Stimulated activated CD4-positive, alpha-beta T cell treated with anti-CD3 and anti-CD28 coated beads, Interleukin-1b, Interleukin-23, amount 100 ng/mL, for 1 hour (primary cell): ENCODE results near the gene AP3B2.
A peak's percentile ranks its signal among the peaks of the same experiment; 100 is the strongest.

Experiments used
- DNase-seq, 2 donors: peaks; one replicate each; pipeline ENCODE4 v3.0.0-alpha.2; 2020; ENCODE audit warnings: low read depth in 2 of 2

Gene AP3B2

DNA sequence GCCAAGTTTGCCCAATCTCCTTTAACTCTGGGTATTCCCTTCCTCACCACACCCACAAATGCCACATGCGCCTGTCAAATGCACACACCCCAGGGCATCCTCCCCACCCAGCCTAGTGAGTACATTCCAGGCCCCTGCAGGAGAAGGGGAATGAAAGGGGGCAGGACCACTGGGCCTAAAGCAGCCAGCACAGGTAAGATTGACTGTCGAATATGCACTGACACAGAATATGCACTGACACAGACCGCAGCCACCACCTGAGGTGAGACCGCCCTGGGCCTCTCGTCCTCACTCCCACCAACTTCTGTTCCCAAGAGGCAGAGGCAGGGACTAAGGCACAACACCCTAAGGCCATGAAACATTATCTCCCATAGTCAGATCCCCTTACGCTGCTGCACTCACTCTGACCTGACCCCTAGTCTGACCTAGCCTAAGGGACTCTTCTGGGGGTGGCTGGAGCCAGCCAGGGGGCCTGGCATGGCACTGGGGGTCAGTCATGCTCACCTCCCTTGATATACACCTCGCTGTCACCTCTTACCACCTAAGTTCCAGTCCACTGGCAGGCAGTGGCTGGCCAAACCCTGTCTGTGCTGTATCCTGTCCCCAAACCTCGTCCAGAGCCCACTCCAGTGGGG lies 10.8 kb downstream of the AP3B2 start:
- DNase-seq, result no peak

DNA sequence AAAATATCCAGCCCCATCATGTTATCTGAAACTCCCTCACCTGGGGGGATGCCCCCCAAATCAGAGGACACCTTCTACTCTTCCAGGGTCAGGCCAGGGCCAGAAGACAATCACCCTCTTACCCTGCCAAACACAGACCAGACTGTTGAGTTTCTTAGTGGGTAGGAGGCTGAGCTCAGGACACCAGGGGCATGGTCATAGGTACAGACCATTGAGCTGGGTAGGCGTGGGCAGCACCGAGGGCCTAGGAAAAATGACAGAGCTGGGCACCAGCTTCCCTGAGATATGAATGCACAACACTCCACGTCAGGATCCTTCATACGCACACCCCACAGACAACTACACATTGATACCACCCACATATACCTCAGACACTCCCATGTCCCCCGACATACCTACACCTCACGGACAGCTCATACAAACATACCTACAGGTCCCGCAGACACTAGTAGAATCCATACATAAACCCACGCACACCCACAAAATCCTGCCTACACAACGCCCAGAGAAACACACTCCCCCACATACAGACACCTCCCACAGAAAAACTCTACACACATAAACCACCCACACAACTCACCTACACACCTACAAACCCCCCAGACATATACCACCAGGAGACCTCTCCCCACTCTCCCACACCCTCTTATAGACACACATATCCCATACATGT lies 11.8 kb downstream of the AP3B2 start:
- no peak for DNase-seq

- no peak for DNase-seq
These were observed 17.5 kb downstream of the AP3B2 start for GRCh38 chr15:82692171-82692570.

DNA sequence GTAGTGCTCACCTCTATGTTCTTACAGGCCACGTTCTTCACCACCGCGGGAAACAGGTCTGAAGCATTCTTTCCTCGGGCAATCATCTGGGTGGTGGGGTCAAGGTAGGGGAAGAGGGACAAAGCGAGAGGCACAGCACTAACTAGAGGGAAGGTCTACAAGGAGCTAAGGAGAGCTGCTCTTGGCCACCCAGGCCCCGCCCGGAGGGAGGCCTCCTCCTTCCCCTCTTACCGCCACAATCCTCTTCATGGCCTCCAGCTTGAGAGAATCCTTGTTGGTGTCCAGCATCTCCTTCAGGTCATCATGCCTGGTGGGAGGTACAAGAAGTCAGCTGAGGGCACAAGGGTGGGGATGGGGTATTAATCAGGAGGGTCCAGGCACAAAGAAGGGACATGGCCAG lies 20.5 kb downstream of the AP3B2 start:
- no peak for DNase-seq

DNA sequence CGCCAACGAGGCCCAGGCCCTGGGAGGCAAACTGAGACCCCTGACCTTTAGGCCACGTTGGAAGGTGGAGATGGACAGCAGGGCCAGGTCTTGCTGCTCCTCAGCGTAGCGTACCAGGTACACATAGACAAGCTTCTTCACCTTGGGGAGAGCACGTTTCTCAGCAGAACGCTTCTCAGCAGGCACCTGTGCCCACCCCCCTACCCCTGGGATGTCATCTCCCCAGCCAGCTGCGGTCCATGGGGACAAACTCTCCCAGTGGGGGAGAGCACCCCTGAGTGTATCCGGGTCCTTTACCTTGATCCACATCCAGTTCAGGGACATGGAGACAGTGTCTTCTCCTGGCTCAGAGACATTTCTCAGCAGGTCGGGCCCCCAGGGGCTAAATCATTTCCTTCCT lies 21.0 kb downstream of the AP3B2 start:
- DNase-seq, result no peak

- no peak for DNase-seq
These were observed 28.3 kb downstream of the AP3B2 start for GRCh38 chr15:82681371-82681770.

DNA sequence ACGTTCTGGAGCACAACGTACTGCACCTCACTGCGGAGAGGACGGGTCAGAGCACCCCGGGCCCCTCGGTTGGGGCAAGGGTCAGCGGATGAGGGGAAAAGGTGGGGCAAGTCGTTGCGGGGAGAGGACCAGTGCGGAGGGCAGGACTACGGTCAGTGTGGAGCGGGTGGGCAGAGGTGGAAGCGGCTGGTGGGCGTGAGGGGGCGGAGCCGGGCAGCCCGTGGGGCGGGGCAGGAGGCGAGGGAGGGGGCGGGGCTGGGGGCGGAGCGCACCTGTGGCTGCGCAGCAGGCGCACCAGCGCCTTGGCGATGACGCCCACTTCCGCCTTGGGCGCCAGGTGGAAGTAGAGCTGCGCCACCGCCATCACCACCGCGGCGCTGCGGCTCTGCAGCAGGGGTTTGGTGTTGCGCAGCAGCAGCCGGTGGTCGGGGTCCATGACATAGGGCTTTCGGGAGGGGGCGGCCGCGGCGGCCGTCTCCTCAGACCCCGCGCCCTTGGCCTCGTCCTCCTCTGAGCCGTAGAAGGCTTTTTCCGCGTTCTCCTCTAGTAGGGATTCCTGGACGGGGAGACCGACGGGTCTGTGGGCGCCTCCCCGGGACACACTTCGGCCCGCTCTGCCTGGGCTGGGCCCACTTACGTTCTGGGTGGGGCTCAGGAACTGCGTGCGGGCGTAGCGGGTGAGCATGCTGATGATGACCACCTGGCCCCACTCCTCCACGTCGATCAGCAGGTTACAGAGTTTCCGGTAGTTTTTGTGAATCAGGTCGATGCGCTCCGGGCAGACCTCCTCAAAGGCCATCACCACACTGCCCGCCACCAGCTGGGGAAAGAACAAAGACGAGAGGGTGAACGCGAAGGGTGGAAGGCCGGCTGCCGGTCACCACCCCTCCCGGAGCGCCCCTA lies 29.2 kb downstream of the AP3B2 start:
- DNase-seq, result peak; percentile 52 to 68

GRCh38 chr15:82679626-82680199 lies 30.0 kb downstream of the AP3B2 start:
- DNase-seq, result no peak

GRCh38 chr15:82677720-82678323 lies 31.9 kb downstream of the AP3B2 start:
- DNase-seq, result no peak

- DNase-seq, result no peak
These were observed 34.8 kb downstream of the AP3B2 start for GRCh38 chr15:82674873-82675272.

- DNase-seq, result no peak
These were observed 39.0 kb downstream of the AP3B2 start for GRCh38 chr15:82670699-82671098.

- DNase-seq, result no peak
These were observed 43.1 kb downstream of the AP3B2 start for GRCh38 chr15:82666606-82667005.

DNA sequence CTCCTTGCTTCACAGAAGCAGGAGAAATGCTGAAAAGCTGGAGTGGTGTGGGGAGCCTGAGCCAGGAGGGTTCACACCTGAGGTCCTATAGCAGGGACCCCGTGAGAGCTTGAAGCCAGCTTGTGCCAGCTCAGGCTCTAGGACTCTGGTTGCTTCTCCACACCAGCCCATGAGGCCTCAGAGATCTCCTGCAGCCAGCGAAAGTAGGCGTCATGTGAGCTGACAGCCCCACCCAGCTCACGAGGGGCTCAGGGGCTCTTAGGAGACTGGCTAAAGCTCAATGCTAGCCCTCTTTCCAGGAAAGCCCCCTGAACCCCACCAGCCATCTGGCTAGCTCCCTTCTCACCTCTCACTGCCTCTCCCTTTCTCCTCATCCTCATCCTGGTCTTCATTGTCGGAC lies 45.7 kb downstream of the AP3B2 start:
- DNase-seq, result no peak

- no peak for DNase-seq
These were observed 46.5 kb downstream of the AP3B2 start for GRCh38 chr15:82663186-82663600.

- DNase-seq, result no peak
These were observed 47.0 kb downstream of the AP3B2 start for GRCh38 chr15:82662641-82663040.

DNA sequence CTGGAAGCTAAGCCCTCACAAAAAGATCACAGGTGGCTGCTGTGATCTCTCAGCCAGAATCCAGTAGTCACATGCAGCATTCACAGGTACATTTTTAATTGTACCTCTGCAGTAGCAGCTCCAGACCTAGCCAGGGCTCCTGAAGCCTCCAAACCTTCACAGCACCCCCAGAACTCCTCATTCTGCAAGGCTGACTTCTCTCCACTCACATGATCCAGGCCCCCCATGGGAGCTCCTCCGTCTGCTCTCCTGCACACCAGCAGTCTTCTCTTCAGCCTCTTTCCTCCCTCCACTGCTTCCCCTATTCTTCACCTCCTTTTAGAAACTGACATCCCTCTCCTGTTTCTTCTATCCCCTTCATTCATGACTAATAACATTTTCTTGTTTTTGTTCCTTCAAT lies 49.3 kb downstream of the AP3B2 start:
- DNase-seq, result no peak

DNA sequence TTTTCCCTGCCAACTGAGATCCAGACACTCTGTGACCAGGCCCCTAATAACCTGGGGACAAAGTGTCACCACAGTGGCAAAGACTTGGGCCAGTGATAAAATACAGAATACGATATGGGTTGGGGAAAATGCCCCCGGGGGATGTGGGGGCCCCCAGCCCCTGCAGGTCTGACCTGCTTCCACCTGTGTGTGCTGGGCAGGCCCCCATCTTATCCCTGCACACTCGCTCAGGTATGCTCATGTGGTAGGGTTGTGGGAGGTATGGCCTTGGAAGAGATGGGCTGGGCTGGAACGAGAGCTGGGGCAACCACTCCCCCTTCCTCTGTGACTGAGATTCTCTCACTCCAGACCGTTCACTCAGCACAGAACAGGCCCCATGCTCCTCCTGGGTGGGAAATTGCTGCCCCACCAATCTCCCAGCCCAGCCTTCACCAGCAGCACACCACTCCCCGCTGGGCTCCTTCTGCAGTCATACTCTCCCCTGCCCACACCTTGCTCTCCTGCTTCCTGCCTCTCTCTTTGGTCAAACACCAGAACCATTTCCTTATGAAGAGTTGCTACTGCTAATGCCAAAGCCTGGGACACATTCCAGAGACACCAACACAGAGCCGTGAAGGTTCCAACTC lies 52.9 kb downstream of the AP3B2 start:
- no peak for DNase-seq

GRCh38 chr15:82655606-82656005 lies 54.1 kb downstream of the AP3B2 start:
- DNase-seq, result no peak

DNA sequence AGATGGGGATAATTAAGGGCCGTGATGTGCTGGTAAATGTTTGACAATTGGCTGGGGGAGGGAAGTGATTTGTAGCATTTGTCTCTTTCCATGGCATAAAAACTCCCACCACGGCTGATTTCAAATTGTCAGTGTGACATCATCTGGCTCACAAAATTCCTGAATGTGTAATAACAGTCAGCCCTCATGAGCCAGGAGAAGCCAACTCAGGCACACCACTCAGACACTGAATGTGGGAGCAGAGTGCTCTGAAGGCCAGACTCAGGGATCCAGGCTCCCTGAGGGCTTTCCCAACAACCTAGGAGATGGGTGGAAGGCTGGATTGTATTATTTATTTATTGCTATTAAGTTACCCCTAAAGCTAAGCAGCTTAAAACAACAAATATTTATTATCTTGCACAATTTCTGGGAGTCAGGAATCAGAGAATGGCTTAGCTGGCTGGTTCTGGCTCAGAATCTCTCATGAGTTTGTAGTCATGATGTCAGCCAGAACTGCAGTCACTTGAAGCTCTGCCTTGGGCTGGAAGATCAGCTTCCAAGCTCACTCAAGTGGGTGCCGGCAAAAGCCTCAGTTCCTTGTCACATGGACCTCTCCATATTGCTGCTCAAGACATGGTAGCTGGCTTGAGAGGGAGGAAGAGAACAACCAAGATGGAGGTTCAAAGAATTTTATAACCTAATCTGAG lies 56.0 kb downstream of the AP3B2 start:
- DNase-seq, result no peak

DNA sequence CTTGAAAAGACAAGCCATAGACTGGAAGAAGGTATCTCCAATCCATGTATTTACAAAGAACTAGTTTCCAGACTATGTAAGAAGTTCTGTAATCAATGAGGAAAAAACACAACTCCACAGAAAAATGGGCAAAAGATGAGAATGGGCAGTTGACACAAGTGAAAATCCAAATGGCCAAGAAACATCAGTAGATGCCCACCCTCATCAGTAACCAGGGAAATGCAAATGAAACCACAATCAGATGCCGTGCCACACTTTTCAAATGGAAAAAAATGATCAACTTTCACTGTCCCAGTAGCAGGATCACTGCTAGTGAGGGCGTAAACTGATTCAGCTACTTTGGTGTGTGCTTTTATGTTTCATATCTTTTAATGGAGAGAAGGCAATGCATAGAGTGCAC lies 58.0 kb downstream of the AP3B2 start:
- DNase-seq, result no peak
